Mucosa of stomach (tissue), 1 donor: ENCODE results near the gene RIOX2.

Experiments used
- H3K27me3 ChIP-seq: one replicate; pipeline ENCODE4 v1.7.0; 2013; ENCODE audit warnings: mild to moderate bottlenecking, low read length; ENCODE audit not compliant: control insufficient read depth, insufficient read depth
- H3K36me3 ChIP-seq: one replicate; pipeline ENCODE4 v1.7.0; 2013; ENCODE audit warnings: low read length; ENCODE audit not compliant: control insufficient read depth, insufficient read depth
- H3K4me1 ChIP-seq: one replicate; pipeline ENCODE4 v1.7.0; 2013; ENCODE audit warnings: mild to moderate bottlenecking, low read length; ENCODE audit not compliant: control insufficient read depth, insufficient read depth
- H3K4me3 ChIP-seq: one replicate; pipeline ENCODE4 v1.7.0; 2013; ENCODE audit warnings: low read length
- H3K9ac ChIP-seq: one replicate; pipeline ENCODE4 v1.7.0; 2013; ENCODE audit warnings: mild to moderate bottlenecking, low read length, moderate library complexity
- H3K9me3 ChIP-seq: one replicate; pipeline ENCODE4 v1.7.0; 2013; ENCODE audit warnings: mild to moderate bottlenecking, low read length, moderate library complexity; ENCODE audit not compliant: control insufficient read depth
- donor health status: Pancreatic carcinoma.

The RIOX2 gene

DNA sequence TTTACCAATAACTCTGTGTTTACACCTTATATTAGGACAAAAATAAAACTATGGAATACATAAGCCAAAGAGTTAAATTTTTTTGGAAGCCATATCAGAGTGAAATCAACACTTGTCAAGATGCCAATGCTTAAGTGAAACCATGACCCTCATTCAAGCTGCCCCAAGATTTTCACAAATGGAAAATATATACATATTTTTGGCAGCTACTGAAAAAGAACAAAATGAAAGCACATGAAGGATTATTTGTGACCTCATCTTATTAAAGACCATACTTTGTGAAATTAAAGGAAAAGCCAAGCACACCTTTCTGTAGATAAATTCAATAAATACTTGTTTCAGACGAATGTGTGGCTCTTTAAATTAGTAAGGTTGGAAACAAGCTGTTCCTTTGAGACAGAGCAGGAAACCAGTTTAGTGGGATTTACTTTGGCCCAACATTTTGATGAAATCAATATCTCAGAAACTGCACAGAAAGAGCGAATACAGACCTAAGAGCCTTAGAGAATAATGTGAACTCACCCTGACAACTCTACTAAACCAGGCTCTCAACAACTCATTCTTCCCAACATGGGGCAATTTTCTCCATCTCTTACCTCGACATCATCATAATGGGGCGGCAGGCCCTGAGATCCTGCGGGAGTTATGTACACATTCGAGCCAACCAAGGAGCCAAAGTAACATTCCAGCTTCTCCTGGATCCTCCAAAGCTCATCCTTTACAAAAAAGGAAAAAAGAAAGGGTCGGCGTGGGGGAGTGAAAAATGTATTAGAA, 11.1 kb downstream of the RIOX2 start:
- Histone ChIP-seq H3K4me3 (no peak overlapping the region), H3K4me1 (peaks cover 10% of the 10 kb centered on the region), H3K9ac (no peak overlapping the region), H3K9me3 (no peaks in the 10 kb centered on the region), H3K27me3 (no peaks in the 10 kb centered on the region), H3K36me3 (no peaks in the 10 kb centered on the region)

DNA sequence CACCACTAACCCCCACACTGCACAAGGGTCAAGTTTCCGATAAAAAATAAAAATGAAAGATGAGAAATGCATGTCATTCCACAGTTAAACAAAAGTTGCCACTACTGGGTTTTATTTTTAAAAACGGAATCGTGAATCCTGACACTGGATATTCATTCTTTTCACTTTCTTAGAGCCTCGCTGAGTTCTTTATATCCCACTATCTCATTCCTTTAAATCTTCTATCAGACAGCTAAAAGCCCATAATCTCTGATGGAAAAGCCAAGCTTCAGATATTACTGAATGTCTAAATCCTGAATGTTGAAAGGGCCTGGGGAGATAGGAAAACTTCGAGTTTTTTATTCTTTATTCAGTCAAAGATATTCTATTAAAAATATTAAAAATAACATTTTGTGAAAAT, 11.7 kb downstream of the RIOX2 start:
- Histone ChIP-seq H3K4me1 (peaks cover 10% of the 10 kb centered on the region), H3K4me3 (no peak overlapping the region), H3K36me3 (no peaks in the 10 kb centered on the region), H3K27me3 (no peaks in the 10 kb centered on the region), H3K9me3 (no peaks in the 10 kb centered on the region), H3K9ac (no peak overlapping the region)

- Histone ChIP-seq H3K4me1 (peaks cover 10% of the 10 kb centered on the region), H3K27me3 (no peaks in the 10 kb centered on the region), H3K9me3 (no peaks in the 10 kb centered on the region), H3K36me3 (no peaks in the 10 kb centered on the region), H3K9ac (no peak overlapping the region), H3K4me3 (no peak overlapping the region)
Observed at GRCh38 chr3:97959872-97960271, 12.4 kb downstream of the RIOX2 start.

- H3K27me3 ChIP-seq: no peaks in the 10 kb centered on the region
- no peak overlapping the region for H3K9ac ChIP-seq
- H3K4me3 ChIP-seq: no peak overlapping the region
- H3K9me3 ChIP-seq: no peaks in the 10 kb centered on the region
- no peaks in the 10 kb centered on the region for H3K36me3 ChIP-seq
- H3K4me1 ChIP-seq: peaks cover 7% of the 10 kb centered on the region
Observed at GRCh38 chr3:97958796-97959195, 13.4 kb downstream of the RIOX2 start.

GRCh38 chr3:97958396-97958795, 13.8 kb downstream of the RIOX2 start:
- peaks cover 3% of the 10 kb centered on the region for H3K4me1 ChIP-seq
- no peaks in the 10 kb centered on the region for H3K9me3 ChIP-seq
- H3K36me3 ChIP-seq: no peaks in the 10 kb centered on the region
- no peaks in the 10 kb centered on the region for H3K27me3 ChIP-seq
- no peak overlapping the region for H3K9ac ChIP-seq
- H3K4me3 ChIP-seq: no peak overlapping the region

GRCh38 chr3:97957617-97958311, 14.5 kb downstream of the RIOX2 start:
- peaks cover 3% of the 10 kb centered on the region for H3K4me1 ChIP-seq
- H3K9me3 ChIP-seq: no peaks in the 10 kb centered on the region
- no peaks in the 10 kb centered on the region for H3K36me3 ChIP-seq
- H3K27me3 ChIP-seq: no peaks in the 10 kb centered on the region
- H3K4me3 ChIP-seq: no peak overlapping the region
- H3K9ac ChIP-seq: no peak overlapping the region

DNA sequence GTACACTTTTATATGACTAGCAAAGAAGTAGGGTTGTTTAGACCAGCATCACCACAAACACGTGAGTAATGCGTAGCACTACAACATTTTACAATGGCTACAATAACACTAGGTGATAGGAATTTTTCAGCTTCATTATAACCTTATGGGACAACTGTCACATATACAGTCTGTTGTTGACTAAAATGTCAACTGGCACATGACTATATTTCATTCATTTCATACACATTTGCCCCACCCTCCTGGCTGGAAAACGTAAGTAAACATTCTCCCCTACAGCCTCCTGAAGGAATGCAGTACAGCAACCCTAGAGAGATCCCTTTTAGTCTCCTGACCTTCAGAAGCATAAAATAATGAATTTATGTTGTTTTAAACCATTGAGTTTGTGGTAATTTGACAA, 16.2 kb downstream of the RIOX2 start:
- Histone ChIP-seq H3K9ac (no peak overlapping the region), H3K4me3 (no peak overlapping the region), H3K4me1 (peaks cover 3% of the 10 kb centered on the region), H3K36me3 (no peaks in the 10 kb centered on the region), H3K27me3 (no peaks in the 10 kb centered on the region), H3K9me3 (no peaks in the 10 kb centered on the region)

- H3K36me3 ChIP-seq: peaks cover 5% of the 10 kb centered on the region
Observed at GRCh38 chr3:97954228-97954827, 17.9 kb downstream of the RIOX2 start.

GRCh38 chr3:97952872-97953271, 19.4 kb downstream of the RIOX2 start:
- H3K27me3 ChIP-seq: no peaks in the 10 kb centered on the region
- no peaks in the 10 kb centered on the region for H3K9me3 ChIP-seq
- no peak overlapping the region for H3K4me3 ChIP-seq
- no peak overlapping the region for H3K9ac ChIP-seq
- peaks cover 5% of the 10 kb centered on the region for H3K36me3 ChIP-seq
- H3K4me1 ChIP-seq: peaks cover 3% of the 10 kb centered on the region

More at GRCh38 chr3:97954228-97954827, 17.9 kb downstream of the RIOX2 start:
- no peaks in the 10 kb centered on the region for H3K9me3 ChIP-seq
- no peak overlapping the region for H3K4me3 ChIP-seq
- H3K4me1 ChIP-seq: peaks cover 3% of the 10 kb centered on the region
- H3K27me3 ChIP-seq: no peaks in the 10 kb centered on the region
- no peak overlapping the region for H3K9ac ChIP-seq

DNA sequence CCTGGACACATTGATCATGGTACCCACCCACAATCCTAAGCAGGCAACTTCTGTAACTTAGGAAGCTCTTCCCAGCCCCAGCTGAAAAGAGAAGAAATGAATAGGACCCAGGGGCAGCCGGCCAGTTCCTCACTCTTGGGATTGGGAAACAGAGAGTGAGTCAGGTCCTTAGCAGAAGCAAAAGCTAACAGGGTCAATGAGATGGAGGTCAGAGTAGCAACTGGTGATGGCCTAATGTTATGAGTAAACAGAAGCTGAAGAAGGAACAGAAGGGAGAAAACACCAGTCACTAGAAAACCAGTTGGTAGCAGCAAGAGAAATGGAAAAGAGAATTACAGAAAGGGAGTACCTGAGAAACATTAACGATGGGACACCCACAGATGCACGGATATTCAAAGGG, 20.0 kb downstream of the RIOX2 start:
- H3K27me3 ChIP-seq: no peaks in the 10 kb centered on the region
- no peak overlapping the region for H3K9ac ChIP-seq
- no peaks in the 10 kb centered on the region for H3K4me1 ChIP-seq
- H3K9me3 ChIP-seq: no peaks in the 10 kb centered on the region
- no peak overlapping the region for H3K4me3 ChIP-seq
- peaks cover 5% of the 10 kb centered on the region for H3K36me3 ChIP-seq

GRCh38 chr3:97950360-97950759, 21.9 kb downstream of the RIOX2 start:
- peaks cover 5% of the 10 kb centered on the region for H3K36me3 ChIP-seq
- no peaks in the 10 kb centered on the region for H3K9me3 ChIP-seq
- no peaks in the 10 kb centered on the region for H3K4me1 ChIP-seq
- no peak overlapping the region for H3K9ac ChIP-seq
- H3K27me3 ChIP-seq: no peaks in the 10 kb centered on the region
- H3K4me3 ChIP-seq: no peak overlapping the region

DNA sequence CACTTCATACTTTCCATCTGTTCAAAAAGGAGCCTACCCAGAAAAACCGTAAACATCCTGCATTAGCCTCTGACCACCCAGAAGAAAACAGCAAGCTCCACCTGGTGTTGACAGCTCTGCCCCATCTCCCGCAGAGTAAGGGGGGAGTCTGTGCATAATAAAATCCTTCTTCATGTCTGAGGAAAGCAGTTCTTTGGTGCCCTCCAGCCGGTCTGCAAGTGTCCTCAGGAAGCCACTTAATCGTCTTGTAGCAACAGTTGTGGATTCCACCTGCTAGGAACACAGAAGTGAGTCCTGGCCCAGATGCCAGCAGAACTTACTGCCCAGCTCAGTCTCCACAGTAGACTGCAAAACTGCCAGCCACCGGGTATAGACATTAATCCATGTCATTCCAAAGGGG, 22.5 kb downstream of the RIOX2 start:
- Histone ChIP-seq H3K36me3 (peaks cover 5% of the 10 kb centered on the region), H3K27me3 (no peaks in the 10 kb centered on the region), H3K4me3 (no peak overlapping the region), H3K4me1 (no peaks in the 10 kb centered on the region), H3K9me3 (no peaks in the 10 kb centered on the region), H3K9ac (no peak overlapping the region)
